ENCODE data around the gene ST6GALNAC3. TPM values are rescaled to one million over a fixed set of nuclear protein-coding genes. Genes with fewer than 3 reads are reported as not detected.

Gene ST6GALNAC3
- total RNA-seq, 1 donor from 2014 or later = 62.3 TPM

DNA sequence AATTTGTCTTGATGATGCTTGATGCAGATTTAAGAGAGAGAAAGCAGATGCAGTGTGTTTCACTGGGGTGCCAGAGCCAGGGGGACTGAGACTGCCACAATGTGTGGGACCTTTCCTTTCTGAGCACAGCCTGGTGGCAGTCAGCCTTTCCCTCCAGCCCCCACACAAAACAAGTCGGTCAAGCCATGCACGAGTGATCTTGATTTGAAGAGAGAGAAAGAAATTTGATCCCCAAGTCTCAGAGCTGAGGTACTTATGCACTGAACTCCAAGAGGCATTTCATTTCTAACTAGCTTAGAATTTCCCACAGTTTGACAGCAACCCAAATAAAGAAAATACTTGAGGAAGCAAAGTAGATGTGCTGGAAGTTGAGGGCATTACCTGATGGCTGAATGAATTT lies 193.8 kb downstream of the ST6GALNAC3 start:
- Mint-ChIP-seq H3K27ac (peak overlapping the region; percentile 66), H3K4me3 (no peak overlapping the region), H3K9me3 (peaks cover 4% of the 10 kb centered on the region), H3K27me3 (ENCODE audit: low read depth) (no peaks in the 10 kb centered on the region), H3K4me1 (peaks cover 28% of the 10 kb centered on the region), H3K36me3 (no peaks in the 10 kb centered on the region)
- TF ChIP-seq CTCF (IDR thresholded peaks at IDR 0.05; ENCODE audit: unreplicated experiment) = no peak
- no peak for DNase-seq (ENCODE audit: low spot score in 2 of 2, unreplicated experiment in 2 of 2)

GRCh38 chr1:76269155-76269554 lies 194.6 kb downstream of the ST6GALNAC3 start:
- no peak overlapping the region for H3K4me3 Mint-ChIP-seq
- peaks cover 25% of the 10 kb centered on the region for H3K4me1 Mint-ChIP-seq
- DNase-seq (ENCODE audit: low spot score in 2 of 2, unreplicated experiment in 2 of 2) = no peak
- TF ChIP-seq CTCF (IDR thresholded peaks at IDR 0.05; ENCODE audit: unreplicated experiment) = no peak
- no peak overlapping the region for H3K27ac Mint-ChIP-seq
- H3K27me3 Mint-ChIP-seq (ENCODE audit: low read depth) = no peaks in the 10 kb centered on the region
- H3K36me3 Mint-ChIP-seq = no peaks in the 10 kb centered on the region
- H3K9me3 Mint-ChIP-seq = no peaks in the 10 kb centered on the region

DNA sequence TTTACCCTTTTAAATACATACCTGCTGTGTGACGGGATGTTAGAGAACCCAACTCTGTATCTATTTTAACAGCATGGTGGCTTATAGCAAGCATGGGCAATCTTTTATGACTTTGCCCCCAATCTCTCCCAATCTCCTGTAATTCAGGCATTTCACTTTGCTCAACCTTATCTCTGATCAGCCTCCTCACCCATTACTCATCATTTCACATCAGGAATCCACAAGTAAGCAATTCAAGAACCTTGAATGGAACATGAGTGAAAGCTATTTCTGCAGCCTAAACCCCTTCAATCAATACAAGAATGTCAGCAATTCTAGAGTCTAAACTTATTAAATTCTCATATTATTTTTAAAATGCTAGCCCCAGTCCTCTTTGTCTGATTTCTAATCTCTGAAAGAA lies 199.8 kb downstream of the ST6GALNAC3 start:
- Mint-ChIP-seq H3K27me3 (ENCODE audit: low read depth) (no peaks in the 10 kb centered on the region), H3K36me3 (no peaks in the 10 kb centered on the region), H3K4me3 (no peak overlapping the region), H3K9me3 (no peaks in the 10 kb centered on the region), H3K4me1 (peaks cover 18% of the 10 kb centered on the region), H3K27ac (no peak overlapping the region)
- DNase-seq (ENCODE audit: low spot score in 2 of 2, unreplicated experiment in 2 of 2) = no peak
- TF ChIP-seq CTCF (IDR thresholded peaks at IDR 0.05; ENCODE audit: unreplicated experiment) = no peak

DNA sequence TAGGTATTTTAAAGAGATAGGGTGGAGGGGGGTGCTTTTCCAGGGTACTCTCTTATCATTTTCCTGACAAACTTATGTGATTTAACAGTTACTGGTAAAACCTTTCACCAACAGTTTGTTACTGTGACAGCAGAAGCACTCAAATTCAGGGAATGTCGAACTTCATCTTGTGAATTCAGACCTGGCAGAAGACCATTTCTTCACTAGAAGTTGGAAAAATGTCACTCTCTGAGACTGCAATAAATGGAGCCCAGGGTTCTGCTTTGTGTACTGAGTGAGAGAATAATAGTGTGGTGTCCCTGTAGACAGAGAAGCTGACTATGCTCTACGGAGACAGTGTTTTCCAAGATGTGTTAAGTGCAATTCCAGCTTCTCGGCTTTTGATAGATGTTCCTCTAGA lies 200.2 kb downstream of the ST6GALNAC3 start:
- Mint-ChIP-seq H3K36me3 (no peaks in the 10 kb centered on the region), H3K27me3 (ENCODE audit: low read depth) (no peaks in the 10 kb centered on the region), H3K4me1 (peaks cover 22% of the 10 kb centered on the region), H3K4me3 (no peak overlapping the region), H3K27ac (peak overlapping the region; percentile 5), H3K9me3 (no peaks in the 10 kb centered on the region)
- no peak for DNase-seq (ENCODE audit: low spot score in 2 of 2, unreplicated experiment in 2 of 2)
- TF ChIP-seq CTCF (IDR thresholded peaks at IDR 0.05; ENCODE audit: unreplicated experiment) = no peak

DNA sequence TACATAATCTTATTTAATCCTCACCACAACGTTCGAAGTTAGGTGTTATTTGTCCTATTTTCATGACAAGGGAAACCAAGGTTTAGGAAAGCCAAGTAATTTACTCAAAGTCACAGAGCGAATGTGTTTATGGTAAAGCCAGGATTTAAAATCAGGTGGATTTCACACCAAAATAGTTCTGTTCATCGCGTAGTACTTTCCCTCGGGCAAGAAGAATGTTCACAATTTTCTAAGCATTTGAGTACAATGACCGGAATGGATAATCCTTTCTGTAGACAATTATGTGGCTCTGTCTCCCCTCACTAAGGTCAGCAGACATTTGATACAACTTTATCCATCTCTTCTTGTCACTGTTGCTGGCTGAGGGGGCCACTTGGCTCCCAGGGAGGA lies 204.2 kb downstream of the ST6GALNAC3 start:
- Mint-ChIP-seq H3K4me1 (peaks cover 36% of the 10 kb centered on the region), H3K9me3 (no peaks in the 10 kb centered on the region), H3K27me3 (ENCODE audit: low read depth) (no peaks in the 10 kb centered on the region), H3K27ac (peak overlapping the region; percentile 90), H3K36me3 (no peaks in the 10 kb centered on the region), H3K4me3 (peak overlapping the region; percentile 62)
- no peak for DNase-seq (ENCODE audit: low spot score in 2 of 2, unreplicated experiment in 2 of 2)
- no peak for TF ChIP-seq CTCF (IDR thresholded peaks at IDR 0.05; ENCODE audit: unreplicated experiment)

GRCh38 chr1:76279101-76279748 lies 204.7 kb downstream of the ST6GALNAC3 start:
- Mint-ChIP-seq H3K27me3 (ENCODE audit: low read depth) (no peaks in the 10 kb centered on the region), H3K36me3 (no peaks in the 10 kb centered on the region), H3K9me3 (no peaks in the 10 kb centered on the region), H3K4me3 (peak overlapping the region; percentile 62), H3K27ac (peak overlapping the region; percentile 90), H3K4me1 (peaks cover 35% of the 10 kb centered on the region)
- no peak for TF ChIP-seq CTCF (IDR thresholded peaks at IDR 0.05; ENCODE audit: unreplicated experiment)
- DNase-seq (ENCODE audit: low spot score in 2 of 2, unreplicated experiment in 2 of 2) = no peak

Data from mesothelial cell of epicardium (in vitro differentiated cells).